Esophagus squamous epithelium (tissue), 5 donors: Measurements from ENCODE around the gene METAP1. TPM values are rescaled to one million over a fixed set of nuclear protein-coding genes. Genes with fewer than 3 reads are reported as not detected.

Experiments
- DNase-seq: peaks from one replicate; lab custom pipeline; 2025; lab: John Stamatoyannopoulos, UW
- H3K27ac ChIP-seq, 4 donors: fragments of 200-600 bp; sonication (generic); one replicate each; pipeline ENCODE4 v1.5.1; 2016 to 2019; ENCODE audit warnings: mild to moderate bottlenecking in 1 of 4
- H3K27me3 ChIP-seq, 4 donors: fragments of 200-600 bp; sonication (generic); 1 replicate in 3 of 4; 2 replicates in 1 of 4; pipeline versions ENCODE4 v1.5.1 to v1.6.0; 2017 to 2021; ENCODE audit warnings: antibody characterized with exemption in 1 of 4
- H3K36me3 ChIP-seq, 3 donors: fragments of 200-600 bp; sonication (generic); one replicate each; pipeline ENCODE4 v1.5.1; 2016 to 2019
- H3K4me1 ChIP-seq, 3 donors: fragments of 200-600 bp; sonication (generic); one replicate each; pipeline ENCODE4 v1.5.1; 2017 to 2019
- H3K4me3 ChIP-seq, 4 donors: fragments of 200-600 bp; sonication (generic); 1 replicate in 3 of 4; 2 replicates in 1 of 4; pipeline ENCODE4 v1.5.1; 2016 to 2019; ENCODE audit warnings: mild to moderate bottlenecking in 2 of 4, moderate library complexity in 1 of 4
- H3K9me3 ChIP-seq, 3 donors: fragments of 200-600 bp; sonication (generic); one replicate each; pipeline ENCODE4 v1.5.1; 2016 to 2019
- POLR2A ChIP-seq, 4 donors: fragments of 450-650 bp; IDR thresholded peaks; one replicate each; pipeline ENCODE4 v1.6.1; 2017; ENCODE audit warnings: antibody characterized with exemption in 4 of 4, mild to moderate bottlenecking in 4 of 4, moderate library complexity in 3 of 4
- WGBS, 2 donors: methylation state at CpG; one replicate each; pipeline ENCODE4 v1.1.5; 2018; 5-methylcytosine and 5-hydroxymethylcytosine counted together
- intact Hi-C: fragments of 100-400 bp; cut with DNase I; formaldehyde crosslinking; loops from one replicate; pipeline ENCODE4 v1.15.0; 2022
- total RNA-seq, 4 donors: library from RNA; depleted of rRNA; stranded (reverse); fragments of >200 nt; gene quantifications; one replicate each; pipeline ENCODE4 v1.1.0, GENCODE V29; 2016
- TF ChIP-seq, protein P1 (sequence below), 6 experiments: fragments of 450-650 bp in 4 of 6; fragments of 200-600 bp in 2 of 6; sonication (generic) in 2 of 6; IDR thresholded peaks; one replicate each; pipeline ENCODE4 v1.5.1; 2016 to 2019; ENCODE audit warnings: antibody characterized with exemption in 6 of 6, mild to moderate bottlenecking in 4 of 6, moderate library complexity in 4 of 6
- donor health status: DM: yes; HTN: yes; CAD: no.

The METAP1 gene
- total RNA-seq, 4 donors from 2014 or later = 48.5 to 81.6 (median 72.1) TPM

DNA sequence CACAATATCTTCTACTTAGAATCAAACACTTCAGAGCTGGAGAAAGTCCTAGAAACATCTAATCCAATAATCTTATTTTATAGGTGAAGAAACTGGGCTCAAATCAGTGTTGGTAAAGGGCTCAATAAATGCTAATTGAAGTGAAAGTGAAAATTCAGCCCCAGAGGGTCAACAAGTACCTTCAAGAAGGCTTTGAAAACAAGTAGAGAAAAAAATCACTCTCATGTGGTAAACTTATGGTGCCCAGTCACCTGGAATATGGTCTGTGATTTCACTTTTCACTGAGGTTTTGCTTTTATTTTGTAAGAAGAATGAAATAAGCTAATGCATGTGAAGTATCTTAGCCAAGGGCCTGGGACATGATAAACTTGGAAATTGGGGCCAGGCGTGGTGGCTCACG lies 37.5 kb upstream of the METAP1 start:
- Histone ChIP-seq H3K4me1 (peaks cover 0 to 2% (median 0%) of the 10 kb centered on the region in 3 donors), H3K27me3 (peaks cover 0 to 6% (median 0%) of the 10 kb centered on the region in 4 donors), H3K9me3 (no peaks in the 10 kb centered on the region), H3K36me3 (no peaks in the 10 kb centered on the region), H3K4me3 (no peak overlapping the region), H3K27ac (no peak overlapping the region)
- TF ChIP-seq, protein P1, sequence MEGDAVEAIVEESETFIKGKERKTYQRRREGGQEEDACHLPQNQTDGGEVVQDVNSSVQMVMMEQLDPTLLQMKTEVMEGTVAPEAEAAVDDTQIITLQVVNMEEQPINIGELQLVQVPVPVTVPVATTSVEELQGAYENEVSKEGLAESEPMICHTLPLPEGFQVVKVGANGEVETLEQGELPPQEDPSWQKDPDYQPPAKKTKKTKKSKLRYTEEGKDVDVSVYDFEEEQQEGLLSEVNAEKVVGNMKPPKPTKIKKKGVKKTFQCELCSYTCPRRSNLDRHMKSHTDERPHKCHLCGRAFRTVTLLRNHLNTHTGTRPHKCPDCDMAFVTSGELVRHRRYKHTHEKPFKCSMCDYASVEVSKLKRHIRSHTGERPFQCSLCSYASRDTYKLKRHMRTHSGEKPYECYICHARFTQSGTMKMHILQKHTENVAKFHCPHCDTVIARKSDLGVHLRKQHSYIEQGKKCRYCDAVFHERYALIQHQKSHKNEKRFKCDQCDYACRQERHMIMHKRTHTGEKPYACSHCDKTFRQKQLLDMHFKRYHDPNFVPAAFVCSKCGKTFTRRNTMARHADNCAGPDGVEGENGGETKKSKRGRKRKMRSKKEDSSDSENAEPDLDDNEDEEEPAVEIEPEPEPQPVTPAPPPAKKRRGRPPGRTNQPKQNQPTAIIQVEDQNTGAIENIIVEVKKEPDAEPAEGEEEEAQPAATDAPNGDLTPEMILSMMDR (IDR thresholded peaks at IDR 0.05) = no peak
- TF ChIP-seq POLR2A (IDR thresholded peaks at IDR 0.05) = no peak
- WGBS, 2 donors = 88 to 100% methylated on average over 2 of the region's 2 CpGs
- intact Hi-C loops = no loop called here
- no peak for DNase-seq

DNA sequence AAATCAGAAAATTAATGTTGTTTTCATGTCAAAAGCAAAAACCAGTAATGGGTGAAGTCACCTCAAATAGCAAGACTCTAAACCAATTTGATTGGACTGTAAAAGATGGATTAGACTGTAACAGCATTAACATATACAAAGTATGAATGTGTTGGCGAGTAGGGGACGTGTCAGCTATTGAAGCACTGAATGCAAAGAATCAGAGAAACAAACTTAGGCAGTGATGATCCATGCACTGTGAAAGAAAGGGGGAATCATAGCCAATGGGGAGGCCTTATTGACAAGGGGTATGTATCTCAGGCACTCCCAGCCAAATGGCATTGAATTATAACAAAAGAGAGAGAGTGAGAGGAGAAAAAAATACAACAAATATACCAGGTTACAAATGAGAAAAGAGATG lies 36.1 kb upstream of the METAP1 start:
- 76 to 84% methylated on average over 2 of the region's 2 CpGs for WGBS, 2 donors
- DNase-seq = no peak
- no peak for TF ChIP-seq POLR2A (IDR thresholded peaks at IDR 0.05)
- H3K27me3 ChIP-seq = peaks cover 0 to 6% (median 0%) of the 10 kb centered on the region in 4 donors
- no peaks in the 10 kb centered on the region for H3K36me3 ChIP-seq
- H3K4me1 ChIP-seq = peaks cover 0 to 12% (median 0%) of the 10 kb centered on the region in 3 donors
- no peak overlapping the region for H3K27ac ChIP-seq
- no peak overlapping the region for H3K4me3 ChIP-seq
- no peaks in the 10 kb centered on the region for H3K9me3 ChIP-seq
- intact Hi-C loops = no loop called here

DNA sequence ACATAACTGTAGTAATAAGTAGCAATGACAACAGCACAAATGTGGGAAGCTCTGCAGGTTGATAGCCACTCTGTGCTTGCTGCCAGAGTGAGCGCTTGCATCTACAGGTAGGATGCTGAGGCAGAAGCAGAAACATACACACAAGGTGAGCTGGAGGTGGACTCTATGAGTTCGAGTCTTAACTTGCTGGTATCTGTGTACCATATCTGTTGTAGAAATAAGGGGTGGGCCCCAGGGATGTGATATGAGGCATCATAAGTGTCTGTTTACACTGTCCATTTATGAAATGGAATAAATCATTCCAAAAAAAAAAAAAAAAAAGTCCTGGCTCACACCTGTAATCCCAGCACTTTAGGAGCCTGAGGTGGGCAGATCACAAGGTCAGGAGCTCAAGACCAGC lies 33.8 kb upstream of the METAP1 start:
- Histone ChIP-seq H3K27ac (no peak overlapping the region), H3K27me3 (no peaks in the 10 kb centered on the region), H3K36me3 (no peaks in the 10 kb centered on the region), H3K4me3 (no peak overlapping the region), H3K4me1 (peaks cover 0 to 12% (median 0%) of the 10 kb centered on the region in 3 donors), H3K9me3 (no peaks in the 10 kb centered on the region)
- no peak for TF ChIP-seq POLR2A (IDR thresholded peaks at IDR 0.05)
- TF ChIP-seq, protein P1 (IDR thresholded peaks at IDR 0.05) = no peak
- WGBS, 2 donors = 88% methylated on average over 2 of the region's 2 CpGs
- no peak for DNase-seq
- intact Hi-C loops = no loop called here

DNA sequence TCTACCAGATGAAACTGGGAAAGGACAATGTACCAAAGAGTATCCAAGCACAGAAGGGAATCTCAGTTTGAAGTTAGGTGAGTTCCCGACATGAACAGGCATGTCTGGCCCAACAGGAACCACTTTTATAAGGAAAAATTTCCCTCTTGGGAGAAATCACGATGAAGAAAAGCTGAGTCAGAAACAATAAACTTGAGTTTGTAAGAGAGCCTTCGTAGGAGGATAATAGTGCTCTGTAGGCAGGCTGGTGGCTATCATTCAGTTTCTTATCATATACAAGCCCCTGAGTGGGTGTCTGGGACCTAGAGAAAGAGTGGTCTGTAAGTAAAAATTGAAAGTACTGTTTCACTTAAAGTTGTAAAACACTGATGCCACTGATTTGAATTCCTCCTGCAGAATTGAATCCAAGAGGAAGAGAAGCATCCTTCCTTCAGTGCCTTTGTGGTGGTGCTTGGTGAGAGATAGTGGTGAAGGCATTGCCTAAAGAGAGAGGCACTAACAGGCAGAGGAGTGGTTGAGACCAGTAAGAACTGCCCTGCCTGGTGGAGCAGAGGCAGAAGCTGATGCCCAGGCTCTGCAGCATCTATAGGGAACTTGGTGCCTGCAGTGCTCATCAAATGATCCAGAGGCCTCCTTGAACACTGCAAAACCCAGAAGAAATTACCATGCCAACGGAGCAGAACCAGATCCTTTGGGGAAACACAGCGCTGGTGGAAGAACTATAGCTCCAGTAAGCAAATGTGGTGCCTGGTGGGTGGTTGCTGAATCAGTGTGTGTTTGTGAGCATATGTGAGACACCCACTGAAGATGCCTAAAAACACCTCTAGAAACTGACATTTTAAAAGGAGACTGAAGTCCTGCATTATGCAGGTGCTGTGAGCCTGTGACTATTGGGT lies 31.7 kb upstream of the METAP1 start:
- no peak overlapping the region for H3K4me3 ChIP-seq
- intact Hi-C loops = no loop called here
- H3K36me3 ChIP-seq = no peaks in the 10 kb centered on the region
- TF ChIP-seq, protein P1 (IDR thresholded peaks at IDR 0.05) = no peak
- no peak for TF ChIP-seq POLR2A (IDR thresholded peaks at IDR 0.05)
- H3K27me3 ChIP-seq = no peaks in the 10 kb centered on the region
- peak overlapping the region; percentile 21 to 62 (median 33) for H3K27ac ChIP-seq
- 58 to 69% methylated on average over 5 of the region's 5 CpGs for WGBS, 2 donors
- no peaks in the 10 kb centered on the region for H3K9me3 ChIP-seq
- peaks cover 0 to 12% (median 0%) of the 10 kb centered on the region in 3 donors for H3K4me1 ChIP-seq
- DNase-seq = no peak

DNA sequence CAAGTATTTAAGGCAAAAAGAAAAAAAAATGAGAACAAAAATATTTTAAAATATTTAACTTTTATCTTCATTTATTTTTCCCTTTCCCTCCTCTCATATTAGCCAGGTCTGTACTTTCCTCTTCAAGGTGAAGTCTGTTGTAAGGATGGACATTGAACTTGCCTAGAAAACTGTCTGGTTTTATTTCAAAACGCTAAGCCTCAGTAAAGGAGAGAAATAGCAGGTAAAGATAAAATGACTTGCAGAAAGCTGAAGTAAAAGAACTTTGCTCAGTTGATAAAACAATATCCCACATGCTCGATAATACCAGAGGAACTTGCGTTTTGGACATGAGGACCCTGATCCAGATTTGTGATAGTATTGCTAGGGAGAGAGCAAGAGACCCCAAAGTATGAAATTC lies 28.6 kb upstream of the METAP1 start:
- Histone ChIP-seq H3K9me3 (no peaks in the 10 kb centered on the region), H3K27ac (no peak overlapping the region), H3K27me3 (no peaks in the 10 kb centered on the region), H3K36me3 (no peaks in the 10 kb centered on the region), H3K4me3 (no peak overlapping the region), H3K4me1 (peaks cover 0 to 20% (median 0%) of the 10 kb centered on the region in 3 donors)
- intact Hi-C loops = no loop called here
- WGBS, 2 donors = 83 to 94% methylated on average over 3 of the region's 3 CpGs
- DNase-seq = no peak
- TF ChIP-seq, protein P1 (IDR thresholded peaks at IDR 0.05) = no peak
- no peak for TF ChIP-seq POLR2A (IDR thresholded peaks at IDR 0.05)
